Vagina (tissue), 2 donors: ENCODE measurements around the gene SHLD2.

Experiments
- CTCF ChIP-seq, 3 experiments: fragments of 450-650 bp in 2 of 3; fragments of 200-600 bp in 1 of 3; sonication (generic) in 1 of 3; IDR thresholded peaks; one replicate each; pipeline ENCODE4 v1.5.1; 2017 to 2019; ENCODE audit warnings: antibody characterized with exemption in 3 of 3, mild to moderate bottlenecking in 2 of 3, moderate library complexity in 2 of 3
- POLR2A ChIP-seq, 2 donors: fragments of 450-650 bp; IDR thresholded peaks; one replicate each; pipeline ENCODE4 v1.6.1; 2017; ENCODE audit warnings: antibody characterized with exemption in 2 of 2, mild to moderate bottlenecking in 2 of 2, moderate library complexity in 2 of 2
- POLR2AphosphoS5 ChIP-seq, 2 donors: sonication (generic); formaldehyde crosslinking; IDR thresholded peaks; one replicate each; pipeline ENCODE4 v1.9.0; 2017; ENCODE audit warnings: antibody characterized with exemption in 2 of 2, mild to moderate bottlenecking in 2 of 2, low read depth in 1 of 2; ENCODE audit not compliant: insufficient read depth in 1 of 2

GRCh38 chr10:87066178-87066577 is 28.8 kb upstream of the SHLD2 start:
- TF ChIP-seq CTCF (IDR thresholded peaks at IDR 0.05) (no peak), POLR2A (IDR thresholded peaks at IDR 0.05) (no peak), POLR2AphosphoS5 (IDR thresholded peaks at IDR 0.05; ENCODE audit: insufficient read depth in 1 of 2, low read depth in 1 of 2) (no peak)
